Tibial artery (tissue), 4 donors: Measurements from ENCODE around the gene PTPRD.

Experiments used
- DNase-seq, 2 donors: peaks; one replicate each; pipeline ENCODE4 v3.0.0-alpha.2; 2019
- H3K27ac ChIP-seq, 2 donors: fragments of 200-600 bp; sonication (generic) in 1 of 2; 1 replicate in 1 of 2; 2 replicates in 1 of 2; pipeline ENCODE4 v1.5.1; 2018 to 2019; ENCODE audit warnings: mild to moderate bottlenecking in 1 of 2
- H3K27me3 ChIP-seq, 2 donors: fragments of 200-600 bp; sonication (generic) in 1 of 2; one replicate each; pipeline versions ENCODE4 v1.5.1 to v1.6.0; 2016 to 2019
- H3K36me3 ChIP-seq, 3 donors: fragments of 200-600 bp; sonication (generic) in 2 of 3; one replicate each; pipeline ENCODE4 v1.5.1; 2016 to 2019; ENCODE audit warnings: mild to moderate bottlenecking in 2 of 3
- H3K4me1 ChIP-seq, 4 donors: fragments of 200-600 bp; sonication (generic) in 2 of 4; 1 replicate in 3 of 4; 2 replicates in 1 of 4; pipeline ENCODE4 v1.5.1; 2016 to 2019
- H3K4me3 ChIP-seq, 2 donors: fragments of 200-600 bp; sonication (generic) in 1 of 2; 1 replicate in 1 of 2; 2 replicates in 1 of 2; pipeline ENCODE4 v1.5.1; 2018 to 2019; ENCODE audit warnings: mild to moderate bottlenecking in 2 of 2
- H3K9me3 ChIP-seq, 3 donors: fragments of 200-600 bp; sonication (generic) in 1 of 3; one replicate each; pipeline ENCODE4 v1.5.1; 2016 to 2019
- intact Hi-C: fragments of 100-400 bp; cut with DNase I; formaldehyde crosslinking; loops from one replicate; pipeline ENCODE4 v1.15.0; 2023; ENCODE audit warnings: low total_unique reads
- TF ChIP-seq, protein P1 (sequence below), 2 experiments: fragments of 200-600 bp in 1 of 2; fragments of 450-650 bp in 1 of 2; IDR thresholded peaks; one replicate each; pipeline ENCODE4 v1.5.1; 2017 to 2019; ENCODE audit warnings: antibody characterized with exemption in 2 of 2, mild to moderate bottlenecking in 1 of 2, moderate library complexity in 1 of 2

PTPRD gene

DNA sequence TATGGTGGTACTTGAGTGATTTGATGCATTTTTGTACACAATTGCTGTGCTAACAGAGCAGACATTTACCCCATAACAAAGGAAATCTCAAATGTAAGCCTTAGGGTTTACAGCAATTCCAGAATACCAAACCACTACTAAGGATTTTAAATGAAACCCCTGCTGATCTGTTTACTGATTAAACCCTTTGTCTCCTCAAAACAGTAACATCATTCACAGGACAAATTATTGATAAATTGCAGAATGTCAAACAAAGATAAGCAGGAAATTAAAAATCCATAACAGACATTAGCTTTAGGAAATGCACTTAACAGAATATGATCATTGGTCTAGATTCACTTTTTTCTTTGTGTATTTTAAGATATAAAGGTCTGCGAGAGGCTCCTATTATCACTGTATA, 1796.9 kb downstream of the PTPRD start:
- Histone ChIP-seq H3K27me3 (no peaks in the 10 kb centered on the region), H3K4me1 (no peaks in the 10 kb centered on the region), H3K36me3 (no peaks in the 10 kb centered on the region), H3K4me3 (no peak overlapping the region), H3K9me3 (no peaks in the 10 kb centered on the region), H3K27ac (no peak overlapping the region)
- intact Hi-C loops, result no loop called here
- DNase-seq, result no peak
- TF ChIP-seq, protein P1, sequence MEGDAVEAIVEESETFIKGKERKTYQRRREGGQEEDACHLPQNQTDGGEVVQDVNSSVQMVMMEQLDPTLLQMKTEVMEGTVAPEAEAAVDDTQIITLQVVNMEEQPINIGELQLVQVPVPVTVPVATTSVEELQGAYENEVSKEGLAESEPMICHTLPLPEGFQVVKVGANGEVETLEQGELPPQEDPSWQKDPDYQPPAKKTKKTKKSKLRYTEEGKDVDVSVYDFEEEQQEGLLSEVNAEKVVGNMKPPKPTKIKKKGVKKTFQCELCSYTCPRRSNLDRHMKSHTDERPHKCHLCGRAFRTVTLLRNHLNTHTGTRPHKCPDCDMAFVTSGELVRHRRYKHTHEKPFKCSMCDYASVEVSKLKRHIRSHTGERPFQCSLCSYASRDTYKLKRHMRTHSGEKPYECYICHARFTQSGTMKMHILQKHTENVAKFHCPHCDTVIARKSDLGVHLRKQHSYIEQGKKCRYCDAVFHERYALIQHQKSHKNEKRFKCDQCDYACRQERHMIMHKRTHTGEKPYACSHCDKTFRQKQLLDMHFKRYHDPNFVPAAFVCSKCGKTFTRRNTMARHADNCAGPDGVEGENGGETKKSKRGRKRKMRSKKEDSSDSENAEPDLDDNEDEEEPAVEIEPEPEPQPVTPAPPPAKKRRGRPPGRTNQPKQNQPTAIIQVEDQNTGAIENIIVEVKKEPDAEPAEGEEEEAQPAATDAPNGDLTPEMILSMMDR (IDR thresholded peaks at IDR 0.05), result no peak

DNA sequence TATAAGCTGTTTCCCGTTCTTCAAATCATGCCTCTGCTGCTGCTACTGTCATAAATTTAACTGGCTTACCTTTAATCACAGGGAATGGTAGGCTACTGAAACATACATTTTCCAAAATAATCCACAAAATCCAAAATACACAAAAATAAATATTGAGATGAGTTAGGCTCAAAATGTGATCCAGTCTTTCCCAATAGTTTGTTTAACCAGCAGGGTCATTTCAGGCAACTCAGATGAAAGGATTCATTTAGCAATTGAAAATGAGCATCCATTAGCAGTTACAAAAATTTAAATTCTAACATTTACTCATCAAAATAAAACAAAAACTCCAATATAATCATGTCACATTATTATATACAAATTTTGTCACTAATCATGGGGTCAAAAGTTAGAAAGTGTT, 1797.6 kb downstream of the PTPRD start:
- DNase-seq, result no peak
- Histone ChIP-seq H3K4me3 (no peak overlapping the region), H3K36me3 (no peaks in the 10 kb centered on the region), H3K27ac (no peak overlapping the region), H3K27me3 (no peaks in the 10 kb centered on the region), H3K9me3 (no peaks in the 10 kb centered on the region), H3K4me1 (no peaks in the 10 kb centered on the region)
- TF ChIP-seq, protein P1 (IDR thresholded peaks at IDR 0.05), result no peak
- intact Hi-C loops, result no loop called here

DNA sequence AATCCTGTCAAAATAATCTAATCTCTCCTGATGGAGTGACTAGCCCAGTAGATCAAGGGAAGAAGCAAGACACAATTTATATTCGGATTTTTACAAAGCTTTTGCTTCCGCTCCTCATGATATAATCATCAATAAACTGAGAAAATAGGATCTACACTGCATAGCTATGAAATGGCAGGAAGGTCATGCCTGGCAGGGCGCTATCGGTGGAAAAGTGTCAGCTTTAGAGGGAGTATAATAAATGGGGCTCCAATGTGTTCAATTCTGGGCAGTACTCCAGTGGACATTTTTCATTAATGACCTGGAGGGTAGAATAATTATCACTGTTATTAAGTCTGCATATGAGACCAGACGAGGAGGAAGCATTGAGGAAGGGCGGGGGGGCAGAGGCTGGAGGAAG, 1799.9 kb downstream of the PTPRD start:
- Histone ChIP-seq H3K27ac (no peak overlapping the region), H3K4me3 (no peak overlapping the region), H3K4me1 (no peaks in the 10 kb centered on the region), H3K36me3 (no peaks in the 10 kb centered on the region), H3K27me3 (no peaks in the 10 kb centered on the region), H3K9me3 (no peaks in the 10 kb centered on the region)
- intact Hi-C loops, result no loop called here
- no peak for DNase-seq
- TF ChIP-seq, protein P1 (IDR thresholded peaks at IDR 0.05), result no peak

DNA sequence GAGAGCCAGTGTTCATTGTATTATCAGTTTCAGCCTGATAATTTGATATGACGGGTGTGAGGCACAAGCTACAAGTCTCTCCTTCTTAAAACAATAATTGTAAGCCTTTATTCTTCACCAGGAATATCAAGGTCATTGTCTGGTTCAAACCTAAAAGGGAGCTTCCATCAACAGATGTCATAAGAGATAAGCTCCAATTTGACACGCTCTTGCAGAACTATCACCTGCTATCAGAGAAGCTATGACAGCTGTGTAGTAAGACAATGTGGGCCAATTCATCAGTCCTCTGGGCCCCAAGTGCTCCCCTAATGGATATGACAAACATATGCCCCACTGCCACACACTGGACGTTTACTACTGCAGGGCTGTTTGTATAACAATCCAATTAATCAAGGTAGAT, 1803.1 kb downstream of the PTPRD start:
- intact Hi-C loops, result no loop called here
- Histone ChIP-seq H3K27me3 (no peaks in the 10 kb centered on the region), H3K36me3 (no peaks in the 10 kb centered on the region), H3K27ac (no peak overlapping the region), H3K9me3 (no peaks in the 10 kb centered on the region), H3K4me1 (no peaks in the 10 kb centered on the region), H3K4me3 (no peak overlapping the region)
- TF ChIP-seq, protein P1 (IDR thresholded peaks at IDR 0.05), result no peak
- no peak for DNase-seq

DNA sequence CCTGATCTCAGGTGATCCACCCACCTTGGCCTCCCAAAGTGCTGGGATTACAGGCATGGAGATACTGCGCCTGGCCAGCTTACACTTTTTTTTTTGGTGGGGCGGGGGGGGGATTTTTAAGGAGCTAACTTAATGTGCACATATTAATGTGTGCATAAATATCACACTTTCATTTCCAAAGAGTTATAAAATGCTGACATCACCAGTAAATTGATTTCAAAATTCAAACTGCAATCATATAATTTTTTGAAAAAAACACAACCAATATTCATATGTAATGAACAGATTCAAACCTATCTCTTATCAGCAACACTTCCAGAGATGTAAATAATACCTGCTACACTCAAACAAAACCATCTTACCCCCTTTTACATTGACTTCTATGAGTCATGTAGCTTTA, 1806.7 kb downstream of the PTPRD start:
- Histone ChIP-seq H3K4me1 (no peaks in the 10 kb centered on the region), H3K36me3 (no peaks in the 10 kb centered on the region), H3K27ac (no peak overlapping the region), H3K9me3 (no peaks in the 10 kb centered on the region), H3K4me3 (no peak overlapping the region), H3K27me3 (no peaks in the 10 kb centered on the region)
- intact Hi-C loops, result no loop called here
- DNase-seq, result no peak
- TF ChIP-seq, protein P1 (IDR thresholded peaks at IDR 0.05), result no peak

DNA sequence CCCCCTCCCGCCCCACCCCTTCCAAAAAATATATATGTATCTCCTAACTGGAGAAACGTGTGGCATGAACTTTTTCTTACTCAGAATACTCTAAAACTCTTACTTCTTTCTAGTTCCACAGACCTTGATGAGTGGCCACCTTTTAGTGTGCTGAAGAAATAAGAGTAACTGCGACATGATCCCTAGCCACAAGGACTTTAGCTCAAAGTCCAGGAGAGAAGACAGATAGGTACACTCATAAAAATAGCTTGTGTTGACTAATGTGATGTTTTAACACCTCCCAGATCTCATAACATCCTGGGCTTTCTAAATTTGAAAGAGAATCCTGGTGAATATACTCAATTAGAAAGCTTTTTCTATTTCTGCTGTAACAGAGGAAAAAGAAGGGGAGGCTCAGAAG, 1808.2 kb downstream of the PTPRD start:
- no peaks in the 10 kb centered on the region for H3K27me3 ChIP-seq
- intact Hi-C loops, result no loop called here
- no peaks in the 10 kb centered on the region for H3K36me3 ChIP-seq
- no peak for DNase-seq
- TF ChIP-seq, protein P1 (IDR thresholded peaks at IDR 0.05), result no peak
- no peaks in the 10 kb centered on the region for H3K9me3 ChIP-seq
- no peaks in the 10 kb centered on the region for H3K4me1 ChIP-seq
- H3K4me3 ChIP-seq, result no peak overlapping the region
- H3K27ac ChIP-seq, result no peak overlapping the region
